ENCODE measurements around the gene FLOT2. TPM values are rescaled to one million over a fixed set of nuclear protein-coding genes. Genes with fewer than 3 reads are reported as not detected.

Gene FLOT2
- total RNA-seq, 1 donor from 2014 or later: 84.0 TPM

DNA sequence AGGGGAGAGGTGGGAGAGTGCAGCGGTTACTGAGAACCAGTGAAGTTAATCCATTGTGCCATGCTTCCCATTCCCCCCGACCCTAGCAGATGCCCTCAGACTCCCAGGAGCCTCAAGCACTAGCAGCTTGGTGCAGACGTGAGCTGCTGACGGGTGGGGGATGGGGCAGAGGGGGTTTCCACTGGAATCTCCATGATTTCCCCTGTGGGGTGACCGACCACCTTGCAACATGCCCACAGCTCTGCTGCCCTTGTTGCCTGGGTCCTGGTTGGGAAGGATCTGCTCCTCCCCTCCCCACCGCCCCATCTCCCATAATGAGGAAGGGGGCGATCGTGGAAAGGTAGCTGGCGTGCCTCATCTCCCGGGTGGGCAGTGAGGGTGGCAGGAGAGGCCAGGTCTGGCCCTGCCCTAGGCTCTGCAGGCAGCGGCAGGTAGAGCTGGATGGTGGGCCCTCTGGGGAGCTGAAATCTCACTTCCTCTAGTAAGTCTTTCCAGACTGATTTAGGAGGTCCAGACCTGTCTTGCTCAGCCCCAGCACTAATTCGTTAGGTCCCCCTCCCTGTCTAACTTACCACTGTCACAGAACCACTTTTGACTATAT is 9.6 kb downstream of the FLOT2 start:
- Histone ChIP-seq H3K9ac (no peak overlapping the region), H3K27ac (no peak overlapping the region), H4K20me1 (ENCODE audit: low read depth) (peaks cover 54% of the 10 kb centered on the region), H3K4me2 (no peak overlapping the region), H3K4me3 (no peak overlapping the region), H3K79me2 (ENCODE audit: low read depth) (peaks cover 10% of the 10 kb centered on the region), H3K9me3 (ENCODE audit: low read depth) (no peaks in the 10 kb centered on the region), H3F3A (ENCODE audit: low read depth) (no peaks in the 10 kb centered on the region), H3K27me3 (no peaks in the 10 kb centered on the region), H2AFZ (replicated peaks) (no peak overlapping the region), H3K4me1 (no peaks in the 10 kb centered on the region), H3K36me3 (no peaks in the 10 kb centered on the region)
- no peak overlapping the region for H3K27ac Mint-ChIP-seq
- TF ChIP-seq, protein P1, sequence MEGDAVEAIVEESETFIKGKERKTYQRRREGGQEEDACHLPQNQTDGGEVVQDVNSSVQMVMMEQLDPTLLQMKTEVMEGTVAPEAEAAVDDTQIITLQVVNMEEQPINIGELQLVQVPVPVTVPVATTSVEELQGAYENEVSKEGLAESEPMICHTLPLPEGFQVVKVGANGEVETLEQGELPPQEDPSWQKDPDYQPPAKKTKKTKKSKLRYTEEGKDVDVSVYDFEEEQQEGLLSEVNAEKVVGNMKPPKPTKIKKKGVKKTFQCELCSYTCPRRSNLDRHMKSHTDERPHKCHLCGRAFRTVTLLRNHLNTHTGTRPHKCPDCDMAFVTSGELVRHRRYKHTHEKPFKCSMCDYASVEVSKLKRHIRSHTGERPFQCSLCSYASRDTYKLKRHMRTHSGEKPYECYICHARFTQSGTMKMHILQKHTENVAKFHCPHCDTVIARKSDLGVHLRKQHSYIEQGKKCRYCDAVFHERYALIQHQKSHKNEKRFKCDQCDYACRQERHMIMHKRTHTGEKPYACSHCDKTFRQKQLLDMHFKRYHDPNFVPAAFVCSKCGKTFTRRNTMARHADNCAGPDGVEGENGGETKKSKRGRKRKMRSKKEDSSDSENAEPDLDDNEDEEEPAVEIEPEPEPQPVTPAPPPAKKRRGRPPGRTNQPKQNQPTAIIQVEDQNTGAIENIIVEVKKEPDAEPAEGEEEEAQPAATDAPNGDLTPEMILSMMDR (IDR thresholded peaks at IDR 0.05): no peak
- TF ChIP-seq EZH2 (IDR thresholded peaks at IDR 0.05) (no peak), EZH2phosphoT487 (IDR thresholded peaks at IDR 0.05) (no peak)
- H3K4me3 Mint-ChIP-seq: no peak overlapping the region
- H3K4me1 Mint-ChIP-seq: peaks cover 36% of the 10 kb centered on the region
- no peaks in the 10 kb centered on the region for H3K9me3 Mint-ChIP-seq
- no peak for DNase-seq (ENCODE audit: low spot score)
- peaks cover 10% of the 10 kb centered on the region for H3K36me3 Mint-ChIP-seq
- peaks cover 9% of the 10 kb centered on the region for H3K27me3 Mint-ChIP-seq (ENCODE audit: insufficient read depth, low read depth)

DNA sequence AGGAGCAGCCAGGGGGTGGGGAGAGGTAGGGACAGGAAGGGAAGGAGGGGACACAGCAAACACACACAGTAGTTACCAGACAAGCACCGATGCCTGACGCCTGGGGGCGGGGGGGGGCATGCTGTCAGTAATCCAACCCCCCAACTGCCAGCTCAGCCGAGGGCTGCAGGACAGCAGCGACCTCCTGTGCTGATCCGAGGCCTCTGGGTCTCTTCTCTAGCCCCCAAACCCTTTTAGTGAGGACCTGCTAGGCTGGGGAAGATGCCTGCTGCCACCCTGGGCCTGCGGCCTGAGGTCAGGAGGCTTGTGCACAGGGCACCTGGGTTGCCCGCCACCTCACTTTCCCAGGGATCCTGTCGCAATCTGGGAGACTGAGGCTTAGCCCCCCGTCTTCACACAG is 11.6 kb downstream of the FLOT2 start:
- Histone ChIP-seq H3K27ac (no peak overlapping the region), H2AFZ (replicated peaks) (no peak overlapping the region), H3K4me1 (no peaks in the 10 kb centered on the region), H4K20me1 (ENCODE audit: low read depth) (peaks cover 44% of the 10 kb centered on the region), H3K9ac (no peak overlapping the region), H3K79me2 (ENCODE audit: low read depth) (peaks cover 4% of the 10 kb centered on the region), H3K9me3 (ENCODE audit: low read depth) (no peaks in the 10 kb centered on the region), H3F3A (ENCODE audit: low read depth) (no peaks in the 10 kb centered on the region), H3K27me3 (no peaks in the 10 kb centered on the region), H3K4me3 (no peak overlapping the region), H3K36me3 (no peaks in the 10 kb centered on the region), H3K4me2 (no peak overlapping the region)
- Mint-ChIP-seq H3K36me3 (peaks cover 19% of the 10 kb centered on the region), H3K9me3 (no peaks in the 10 kb centered on the region), H3K4me1 (peaks cover 19% of the 10 kb centered on the region), H3K27ac (peak overlapping the region; percentile 68), H3K27me3 (ENCODE audit: insufficient read depth, low read depth) (peaks cover 9% of the 10 kb centered on the region), H3K4me3 (no peak overlapping the region)
- TF ChIP-seq EZH2 (IDR thresholded peaks at IDR 0.05) (no peak), EZH2phosphoT487 (IDR thresholded peaks at IDR 0.05) (no peak)
- TF ChIP-seq, protein P1 (IDR thresholded peaks at IDR 0.05): no peak
- DNase-seq (ENCODE audit: low spot score): no peak

DNA sequence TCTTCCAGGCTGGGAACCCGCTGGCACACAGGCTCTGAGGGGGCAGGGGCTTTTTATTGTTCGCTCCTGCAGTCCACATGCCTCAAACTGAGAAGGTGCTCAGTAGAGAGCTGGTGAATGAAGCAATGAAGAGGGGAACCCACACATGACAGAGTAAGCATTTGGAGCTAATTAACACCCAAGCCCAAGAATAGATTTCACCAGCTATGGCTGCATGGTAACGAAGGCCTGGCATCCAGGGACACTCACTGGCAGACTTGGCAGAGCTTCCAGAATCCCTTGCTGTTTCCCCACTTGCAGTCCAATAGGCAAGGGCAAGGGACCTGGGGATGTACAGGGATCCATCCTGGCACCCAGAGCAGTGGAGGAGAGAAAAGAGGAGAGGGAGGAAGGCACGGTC is 12.2 kb downstream of the FLOT2 start:
- H3K27me3 Mint-ChIP-seq (ENCODE audit: insufficient read depth, low read depth): peaks cover 9% of the 10 kb centered on the region
- Histone ChIP-seq H3K27me3 (no peaks in the 10 kb centered on the region), H3K79me2 (ENCODE audit: low read depth) (peaks cover 4% of the 10 kb centered on the region), H3K4me1 (no peaks in the 10 kb centered on the region), H3K4me3 (no peak overlapping the region), H3K9ac (no peak overlapping the region), H3K4me2 (no peak overlapping the region), H3K9me3 (ENCODE audit: low read depth) (no peaks in the 10 kb centered on the region), H3F3A (ENCODE audit: low read depth) (no peaks in the 10 kb centered on the region), H2AFZ (replicated peaks) (no peak overlapping the region), H3K36me3 (no peaks in the 10 kb centered on the region), H3K27ac (no peak overlapping the region), H4K20me1 (ENCODE audit: low read depth) (peaks cover 42% of the 10 kb centered on the region)
- H3K27ac Mint-ChIP-seq: no peak overlapping the region
- no peak for DNase-seq (ENCODE audit: low spot score)
- H3K4me3 Mint-ChIP-seq: peak overlapping the region; percentile 21
- H3K9me3 Mint-ChIP-seq: no peaks in the 10 kb centered on the region
- peaks cover 18% of the 10 kb centered on the region for H3K36me3 Mint-ChIP-seq
- peaks cover 14% of the 10 kb centered on the region for H3K4me1 Mint-ChIP-seq
- TF ChIP-seq EZH2 (IDR thresholded peaks at IDR 0.05) (no peak), EZH2phosphoT487 (IDR thresholded peaks at IDR 0.05) (no peak)
- TF ChIP-seq, protein P1 (IDR thresholded peaks at IDR 0.05): no peak

Data from neural progenitor cell (in vitro differentiated cells).